H1 (cell line): ENCODE results near the gene FOXL3. TPM values are rescaled to one million over a fixed set of nuclear protein-coding genes. Genes with fewer than 3 reads are reported as not detected.

ENCODE experiments used
- E2F6 ChIP-seq: IDR thresholded peaks from 2 replicates; pipeline ENCODE4 v1.6.1; 2012; ENCODE audit warnings: inconsistent platforms
- HDAC2 ChIP-seq, 2 experiments: fragments of 300-600 bp in 1 of 2; sonication (generic) in 1 of 2; IDR thresholded peaks; 2 replicates each; pipeline ENCODE4 v1.6.1; 2011 to 2012; ENCODE audit warnings: low read depth in 2 of 2, low read length in 2 of 2, mild to moderate bottlenecking in 2 of 2, moderate library complexity in 2 of 2, borderline replicate concordance in 1 of 2, inconsistent platforms in 1 of 2
- polyA plus RNA-seq, 7 experiments: library from polyadenylated mRNA; depleted of rRNA in 3 of 7; stranded (reverse) in 5 of 7; unstranded in 2 of 7; fragments of >200 nt in 5 of 7; fragments of 200-250 nt in 2 of 7; gene quantifications; 1 replicate in 5 of 7; 2 replicates in 1 of 7; 4 replicates in 1 of 7; pipeline versions ENCODE4 v1.2.1 to v1.2.3, GENCODE V29; 2011 to 2013; ENCODE audit warnings: missing spikeins in 2 of 7, mixed read lengths in 2 of 7
- total RNA-seq: library from RNA; stranded (reverse); fragmentation: NEBNext Ultra II Directional; extraction: Animal tissue kit (Norgen Biotek cat#: 25700); gene quantifications from 2 replicates; pipeline ENCODE4 v1.2.1, GENCODE V29; 2021

FOXL3 gene
- total and polyA plus RNA-seq, 2 of the 8 experiments (the other 6 are each of a cell fraction or from before 2014, with no cell fraction given), result not detected

- TF ChIP-seq HDAC2 (IDR thresholded peaks at IDR 0.05; ENCODE audit: borderline replicate concordance in 1 of 2, low read depth in 2 of 2, low read length in 2 of 2) (no peak), E2F6 (no peak)
Measured at GRCh38 chr7:294440-295154, 4.6 kb downstream of the FOXL3 start (continued).
